WTC11 (cell line): ENCODE data around the gene TNRC18. TPM values are rescaled to one million over a fixed set of nuclear protein-coding genes. Genes with fewer than 3 reads are reported as not detected.
"Not testable (repeated sequence)": the region's sequence is repeated elsewhere in the genome, so short reads cannot be mapped to it uniquely, and the experiment has no call there.

Experiments
- ATAC-seq: fragments of 200-7000 bp; cut with Tn5 transposase; 2 replicates; pipeline ENCODE4 v1.10.0; 2021; ENCODE audit warnings: mild to moderate bottlenecking, moderate library complexity
- CTCF ChIA-PET: fragments of 300-600 bp; sonication (Branson Sonifier 250); formaldehyde crosslinking; loops from one replicate; lab custom pipeline; 2021; ENCODE audit warnings: antibody characterized with exemption; lab: Charles Lee
- POLR2A ChIA-PET: fragments of 350-600 bp; sonication (Branson Sonifier 250); formaldehyde crosslinking; loops from one replicate; lab custom pipeline; 2021; ENCODE audit warnings: antibody characterized with exemption; lab: Charles Lee
- DNase-seq: peaks from one replicate; pipeline ENCODE4 v3.0.0; 2021; ENCODE audit warnings: low spot score
- H3K27ac Mint-ChIP-seq: 2 replicates; pipeline ENCODE4 v1.8.0; 2021; ENCODE audit warnings: mixed read lengths
- H3K27me3 Mint-ChIP-seq: 2 replicates; pipeline ENCODE4 v1.8.0; 2021; ENCODE audit warnings: low read depth, mild to moderate bottlenecking, moderate library complexity, mixed read lengths
- H3K36me3 Mint-ChIP-seq: 2 replicates; pipeline ENCODE4 v1.8.0; 2021; ENCODE audit warnings: mixed read lengths
- H3K4me1 Mint-ChIP-seq: 2 replicates; pipeline ENCODE4 v1.8.0; 2022; ENCODE audit warnings: mixed read lengths
- H3K4me3 Mint-ChIP-seq: 2 replicates; pipeline ENCODE4 v1.8.0; 2021; ENCODE audit warnings: mild to moderate bottlenecking, moderate library complexity, mixed read lengths
- H3K9me3 Mint-ChIP-seq: 2 replicates; pipeline ENCODE4 v1.8.0; 2021; ENCODE audit warnings: mixed read lengths
- ATF1 ChIP-seq: sonication (generic); formaldehyde crosslinking; IDR thresholded peaks from 2 replicates; pipeline ENCODE4 v1.8.1; 2023; ENCODE audit warnings: mild to moderate bottlenecking, moderate library complexity, missing genetic modification reagents
- CBFB ChIP-seq: sonication (generic); formaldehyde crosslinking; IDR thresholded peaks from 2 replicates; pipeline ENCODE4 v1.8.1; 2022; ENCODE audit warnings: mild to moderate bottlenecking, low read depth, missing genetic modification reagents
- CREB1 ChIP-seq: sonication (generic); formaldehyde crosslinking; IDR thresholded peaks from 2 replicates; pipeline ENCODE4 v1.8.0; 2023; ENCODE audit warnings: mild to moderate bottlenecking, missing genetic modification reagents
- FOXP4 ChIP-seq: sonication (generic); formaldehyde crosslinking; IDR thresholded peaks from 2 replicates; pipeline ENCODE4 v1.8.0; 2022; ENCODE audit warnings: mild to moderate bottlenecking, missing genetic modification reagents
- JUN ChIP-seq: sonication (generic); formaldehyde crosslinking; IDR thresholded peaks from 2 replicates; pipeline ENCODE4 v1.8.0; 2023; ENCODE audit warnings: mild to moderate bottlenecking, missing genetic modification reagents
- KAT7 ChIP-seq: sonication (generic); formaldehyde crosslinking; IDR thresholded peaks from 2 replicates; pipeline ENCODE4 v1.8.1; 2023; ENCODE audit warnings: missing genetic modification reagents, mild to moderate bottlenecking, borderline replicate concordance
- RORB ChIP-seq: fragments of 250-450 bp; sonication (Bioruptor Pico); IDR thresholded peaks from 2 replicates; pipeline ENCODE4 v1.9.0; 2021; ENCODE audit warnings: mild to moderate bottlenecking
- SMAD3 ChIP-seq: sonication (generic); formaldehyde crosslinking; IDR thresholded peaks from 2 replicates; pipeline ENCODE4 v1.8.0; 2022; ENCODE audit warnings: missing genetic modification reagents, mild to moderate bottlenecking, borderline replicate concordance
- SP1 ChIP-seq: sonication (generic); formaldehyde crosslinking; conservative IDR thresholded peaks from 2 replicates; pipeline ENCODE4 v1.8.1; 2022; ENCODE audit warnings: missing genetic modification reagents
- TEAD4 ChIP-seq: sonication (generic); formaldehyde crosslinking; IDR thresholded peaks from 2 replicates; pipeline ENCODE4 v1.8.0; 2022; ENCODE audit warnings: mild to moderate bottlenecking, missing genetic modification reagents
- ZBTB43 ChIP-seq: sonication (generic); formaldehyde crosslinking; IDR thresholded peaks from 2 replicates; pipeline ENCODE4 v1.8.1; 2023; ENCODE audit warnings: mild to moderate bottlenecking, missing genetic modification reagents
- ZNF281 ChIP-seq: sonication (generic); formaldehyde crosslinking; IDR thresholded peaks from 2 replicates; pipeline ENCODE4 v1.8.0; 2023; ENCODE audit warnings: mild to moderate bottlenecking, missing genetic modification reagents
- ZNF512 ChIP-seq: sonication (generic); formaldehyde crosslinking; IDR thresholded peaks from 2 replicates; pipeline ENCODE4 v1.8.1; 2022; ENCODE audit warnings: missing genetic modification reagents, borderline replicate concordance
- ZNF532 ChIP-seq: fragments of 250-450 bp; sonication (Bioruptor Pico); IDR thresholded peaks from 2 replicates; pipeline ENCODE4 v1.9.0; 2021; ENCODE audit warnings: mild to moderate bottlenecking, borderline replicate concordance
- total RNA-seq: library from RNA; stranded (reverse); gene quantifications from 3 replicates; pipeline ENCODE4 v1.2.3, GENCODE V29; 2021

TNRC18 gene
- total RNA-seq, 1 experiment from 2014 or later = 55.0 TPM

GRCh38 chr7:5324961-5325360, 98.7 kb downstream of the TNRC18 start (continued):
- no peak for TF ChIP-seq ZNF532 (CRISPR knock-in tag)
- no peak for TF ChIP-seq CBFB (CRISPR knock-in tag)
- TF ChIP-seq RORB (CRISPR knock-in tag) = no peak
- no peak for TF ChIP-seq CREB1

GRCh38 chr7:5323800-5324781, 99.5 kb downstream of the TNRC18 start:
- H3K9me3 Mint-ChIP-seq, ATAC-seq, H3K4me1 Mint-ChIP-seq, H3K27ac Mint-ChIP-seq, POLR2A ChIA-PET, DNase-seq, H3K27me3 Mint-ChIP-seq, H3K4me3 Mint-ChIP-seq: not testable (repeated sequence)
- H3K36me3 Mint-ChIP-seq = peaks cover 10% of the 10 kb centered on the region
- CTCF ChIA-PET = interaction anchor here (1.3 kb wide), 1 partner anchor 84 kb away, joined by 5 read pairs; no protein-coding TSS in a partner anchor

- Mint-ChIP-seq H3K27ac (peak overlapping the region; percentile 84; the same call in 1 of the 2 replicates), H3K4me3 (no peak overlapping the region), H3K36me3 (peaks cover 21% of the 10 kb centered on the region)
- ChIA-PET CTCF (no interaction called here), POLR2A (no interaction called here)
- ATAC-seq = no peak
- TF ChIP-seq KAT7 (CRISPR knock-in tag) = no peak
- no peak for TF ChIP-seq ZBTB43 (CRISPR knock-in tag)
- no peak for TF ChIP-seq ATF1
- no peak for TF ChIP-seq SMAD3 (CRISPR knock-in tag)
- TF ChIP-seq, all 79 proteins: peak for 0
- Mint-ChIP-seq H3K4me1 (no peaks in the 10 kb centered on the region), H3K27me3 (no peaks in the 10 kb centered on the region; the same call in 1 of the 2 replicates), H3K9me3 (peaks cover 15% of the 10 kb centered on the region)
- DNase-seq = no peak
These were observed 100.8 kb downstream of the TNRC18 start for GRCh38 chr7:5322621-5323410.

GRCh38 chr7:5320802-5321396, 102.7 kb downstream of the TNRC18 start:
- ATAC-seq = no peak
- POLR2A ChIA-PET = no interaction called here
- H3K27me3 Mint-ChIP-seq = no peaks in the 10 kb centered on the region; the same call in 1 of the 2 replicates
- no peak for DNase-seq
- peaks cover 24% of the 10 kb centered on the region for H3K36me3 Mint-ChIP-seq
- no peaks in the 10 kb centered on the region for H3K4me1 Mint-ChIP-seq
- H3K4me3 Mint-ChIP-seq = no peak overlapping the region
- peaks cover 15% of the 10 kb centered on the region for H3K9me3 Mint-ChIP-seq
- no peak overlapping the region for H3K27ac Mint-ChIP-seq
- CTCF ChIA-PET = no interaction called here
- no peak for TF ChIP-seq TEAD4 (CRISPR knock-in tag)
- no peak for TF ChIP-seq JUN (CRISPR knock-in tag)
- no peak for TF ChIP-seq FOXP4 (CRISPR knock-in tag)
- TF ChIP-seq ZNF512 (CRISPR knock-in tag) = no peak
- TF ChIP-seq ZNF281 (CRISPR knock-in tag) = no peak
- TF ChIP-seq SP1 (CRISPR knock-in tag) = no peak
